Measurements from ENCODE around the gene PSD4.

DNA sequence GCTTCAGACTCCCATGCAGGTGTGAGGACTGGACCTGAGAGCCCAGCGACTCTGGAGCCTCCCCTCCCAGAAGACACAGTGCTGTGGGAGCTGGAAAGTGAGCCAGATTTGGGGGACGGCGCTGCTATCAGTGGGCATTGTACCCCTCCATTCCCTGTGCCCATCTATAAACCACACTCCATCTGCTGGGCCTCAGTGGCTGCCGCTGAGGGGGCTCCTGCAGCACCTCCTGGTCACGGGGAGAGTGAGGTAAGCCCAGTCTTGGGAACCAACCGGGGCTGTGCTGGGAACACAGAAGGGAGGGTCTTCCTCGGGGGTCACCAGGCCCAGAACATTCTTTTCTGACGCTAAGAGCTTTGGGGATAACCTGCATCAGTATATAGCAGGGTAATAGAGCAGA, 9.5 kb downstream of the PSD4 start:
- TF ChIP-seq ZNF565 (CRISPR knock-in tag; conservative IDR thresholded peaks at IDR 0.05; ENCODE audit: low read depth) (no peak), GLIS3 (CRISPR knock-in tag; IDR thresholded peaks at IDR 0.05) (no peak), CREB5 (CRISPR knock-in tag; IDR thresholded peaks at IDR 0.05; ENCODE audit: low read depth) (no peak), BACH2 (CRISPR knock-in tag; IDR thresholded peaks at IDR 0.05; ENCODE audit: borderline replicate concordance) (no peak), RARB (CRISPR knock-in tag; IDR thresholded peaks at IDR 0.05) (no peak), CSDC2 (CRISPR knock-in tag; IDR thresholded peaks at IDR 0.05) (no peak), ESRRG (CRISPR knock-in tag; IDR thresholded peaks at IDR 0.05) (no peak), PATZ1 (CRISPR knock-in tag; IDR thresholded peaks at IDR 0.05; ENCODE audit: borderline replicate concordance) (no peak), TOX (CRISPR knock-in tag; IDR thresholded peaks at IDR 0.05; ENCODE audit: borderline replicate concordance) (no peak), OSR1 (CRISPR knock-in tag; IDR thresholded peaks at IDR 0.05) (no peak), SNAI2 (CRISPR knock-in tag; IDR thresholded peaks at IDR 0.05) (no peak), POU6F1 (CRISPR knock-in tag; IDR thresholded peaks at IDR 0.05; ENCODE audit: borderline replicate concordance, low read depth) (no peak)

All from SK-N-SH treated with all-trans-retinoic acid at 6 μM for 48 hours (cell line).